Fibroblast of mammary gland (primary cell): ENCODE measurements around the gene ECT2L.
A peak's percentile ranks its signal among the peaks of the same experiment; 100 is the strongest.

Source experiments
- DNase-seq: peaks from one replicate; pipeline ENCODE4 v3.0.0-alpha.2; 2010; ENCODE audit warnings: low read depth
- H3K4me3 ChIP-seq: 2 replicates; pipeline ENCODE4 v1.5.1; 2011; ENCODE audit warnings: low read depth, mild to moderate bottlenecking, low read length, moderate library complexity; ENCODE audit not compliant: control insufficient read depth
- TF ChIP-seq, protein P1 (sequence below): conservative IDR thresholded peaks from 2 replicates; pipeline ENCODE4 v1.5.1; 2011; ENCODE audit warnings: low read depth, low read length, inconsistent platforms; ENCODE audit not compliant: control insufficient read depth, insufficient read depth

ECT2L gene

DNA sequence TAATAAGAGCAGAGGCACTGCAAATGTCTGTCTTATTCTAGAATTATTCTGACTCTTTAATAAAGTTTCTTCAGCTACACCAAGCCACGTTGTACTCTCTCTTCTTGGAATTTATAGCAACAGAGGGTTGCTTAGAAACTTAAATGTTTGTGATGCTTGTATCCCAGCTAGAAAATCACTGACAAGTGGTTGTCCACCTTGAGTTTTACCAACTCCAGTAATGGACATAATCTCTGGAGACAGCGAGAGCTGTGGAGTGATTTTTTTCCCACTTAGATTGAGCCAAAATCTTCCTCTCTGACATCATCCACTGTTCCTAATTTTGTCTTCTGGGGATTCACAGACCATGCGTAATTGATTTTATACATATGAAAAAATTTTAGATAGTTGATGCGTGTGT, 8.0 kb downstream of the ECT2L start:
- no peak overlapping the region for H3K4me3 ChIP-seq
- peak; percentile 87 for DNase-seq
- TF ChIP-seq, protein P1, sequence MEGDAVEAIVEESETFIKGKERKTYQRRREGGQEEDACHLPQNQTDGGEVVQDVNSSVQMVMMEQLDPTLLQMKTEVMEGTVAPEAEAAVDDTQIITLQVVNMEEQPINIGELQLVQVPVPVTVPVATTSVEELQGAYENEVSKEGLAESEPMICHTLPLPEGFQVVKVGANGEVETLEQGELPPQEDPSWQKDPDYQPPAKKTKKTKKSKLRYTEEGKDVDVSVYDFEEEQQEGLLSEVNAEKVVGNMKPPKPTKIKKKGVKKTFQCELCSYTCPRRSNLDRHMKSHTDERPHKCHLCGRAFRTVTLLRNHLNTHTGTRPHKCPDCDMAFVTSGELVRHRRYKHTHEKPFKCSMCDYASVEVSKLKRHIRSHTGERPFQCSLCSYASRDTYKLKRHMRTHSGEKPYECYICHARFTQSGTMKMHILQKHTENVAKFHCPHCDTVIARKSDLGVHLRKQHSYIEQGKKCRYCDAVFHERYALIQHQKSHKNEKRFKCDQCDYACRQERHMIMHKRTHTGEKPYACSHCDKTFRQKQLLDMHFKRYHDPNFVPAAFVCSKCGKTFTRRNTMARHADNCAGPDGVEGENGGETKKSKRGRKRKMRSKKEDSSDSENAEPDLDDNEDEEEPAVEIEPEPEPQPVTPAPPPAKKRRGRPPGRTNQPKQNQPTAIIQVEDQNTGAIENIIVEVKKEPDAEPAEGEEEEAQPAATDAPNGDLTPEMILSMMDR: no peak

- H3K4me3 ChIP-seq: no peak overlapping the region
- DNase-seq: peak; percentile 95
- TF ChIP-seq, protein P1: peak; percentile 0
Measured at GRCh38 chr6:138805016-138805765, 9.3 kb downstream of the ECT2L start.

DNA sequence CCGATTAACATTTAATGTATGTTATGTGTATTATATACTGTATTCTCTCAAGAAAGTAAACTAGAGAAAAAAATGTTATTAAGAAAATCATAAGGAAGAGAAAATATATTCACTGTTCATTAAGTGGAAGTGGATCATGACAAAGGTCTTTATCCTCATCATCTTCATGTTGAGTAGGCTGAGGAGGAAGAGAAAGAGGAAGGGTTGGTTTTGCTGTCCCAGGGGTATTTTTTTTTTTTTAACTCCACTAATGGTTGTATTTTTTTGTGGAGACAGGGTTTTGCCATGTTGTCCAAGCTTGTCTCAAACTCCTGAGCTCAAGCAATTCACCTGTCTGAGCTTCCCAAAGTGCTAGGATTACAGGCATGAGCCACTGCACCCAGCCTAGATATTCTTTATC, 11.0 kb downstream of the ECT2L start:
- H3K4me3 ChIP-seq: no peak overlapping the region
- TF ChIP-seq, protein P1: no peak
- no peak for DNase-seq

GRCh38 chr6:138809677-138810076, 13.8 kb downstream of the ECT2L start:
- no peak for DNase-seq
- H3K4me3 ChIP-seq: no peak overlapping the region
- TF ChIP-seq, protein P1: no peak

DNA sequence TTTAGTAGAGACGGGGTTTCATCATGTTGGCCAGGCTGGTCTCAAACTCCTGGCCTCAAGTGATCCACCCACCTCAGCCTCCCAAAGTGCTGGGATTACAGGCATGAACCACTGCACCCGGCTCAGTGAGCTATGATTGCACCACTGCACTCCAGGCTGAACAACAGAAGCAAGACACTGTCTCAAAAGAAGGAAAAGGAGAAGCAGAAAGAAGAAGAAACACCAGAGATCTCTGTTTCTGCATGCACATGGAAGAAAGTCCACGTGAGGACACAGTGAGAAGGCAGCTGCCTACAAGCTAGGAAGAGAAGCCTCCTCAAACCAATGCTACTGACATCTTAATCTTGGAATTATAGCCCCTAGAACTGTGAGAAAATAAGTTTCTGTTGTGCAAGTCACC, 16.0 kb downstream of the ECT2L start:
- DNase-seq: no peak
- no peak overlapping the region for H3K4me3 ChIP-seq
- TF ChIP-seq, protein P1: no peak

DNA sequence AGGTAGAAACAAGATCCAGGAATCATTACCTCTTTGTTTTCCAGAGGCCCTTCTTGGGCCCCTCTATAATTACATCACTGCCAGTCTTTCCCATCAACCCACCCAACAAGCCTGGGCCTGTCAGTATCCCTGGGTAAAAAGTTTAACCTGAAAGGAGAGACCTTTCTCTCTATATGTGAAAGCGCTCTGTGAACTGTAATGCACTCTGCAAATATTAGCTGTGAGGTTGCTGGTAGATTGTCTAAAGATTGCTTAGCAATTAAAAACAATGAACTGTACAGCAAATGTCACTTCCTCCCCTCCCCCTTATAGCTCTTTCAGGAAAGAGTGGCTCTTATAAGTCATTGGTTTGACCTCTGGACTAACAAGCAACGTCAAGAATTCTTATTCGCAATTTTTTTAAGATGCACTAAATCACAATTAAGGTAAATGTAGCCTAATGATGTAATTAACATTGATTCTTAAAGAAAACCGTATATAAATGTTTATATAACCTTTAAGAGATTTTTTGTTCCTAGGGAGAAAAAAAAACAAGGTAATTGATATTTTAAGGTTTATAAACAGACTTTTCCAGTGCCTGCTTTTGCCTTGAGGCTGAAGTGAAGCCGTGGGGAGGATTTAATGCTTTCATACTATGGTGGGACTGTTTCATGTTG, 18.4 kb downstream of the ECT2L start:
- no peak for DNase-seq
- TF ChIP-seq, protein P1: no peak
- H3K4me3 ChIP-seq: no peak overlapping the region
